CMK (cell line): Measurements from ENCODE around the gene SDC4.

Experiments
- DNase-seq: peaks from one replicate; pipeline ENCODE4 v3.0.0-alpha.2; 2010; ENCODE audit warnings: low read depth

The SDC4 gene

GRCh38 chr20:45347936-45348778 is at the start of gene SDC4:
Gene SDC4 (minus strand): TSS chr20:45348424. CDS start chr20:45348384, 40 bp downstream.
- no peak for DNase-seq

- DNase-seq: no peak
Measured at GRCh38 chr20:45395114-45395415, 46.8 kb upstream of the SDC4 start.

- DNase-seq: no peak
Measured at GRCh38 chr20:45394221-45395113, 46.2 kb upstream of the SDC4 start.

GRCh38 chr20:45392733-45393132 is 44.5 kb upstream of the SDC4 start:
- no peak for DNase-seq

GRCh38 chr20:45391559-45391958 is 43.3 kb upstream of the SDC4 start:
- DNase-seq: no peak

- no peak for DNase-seq
Measured at GRCh38 chr20:45390931-45391330, 42.7 kb upstream of the SDC4 start.

GRCh38 chr20:45387274-45387673 is 39.0 kb upstream of the SDC4 start:
- no peak for DNase-seq

GRCh38 chr20:45378191-45378590 is 30.0 kb upstream of the SDC4 start, which contains the start of gene TP53TG5:
Gene TP53TG5 (minus strand): TSS chr20:45378325. CDS start chr20:45378236, 89 bp downstream.
- no peak for DNase-seq

- no peak for DNase-seq
Measured at GRCh38 chr20:45377269-45377668, 29.0 kb upstream of the SDC4 start.

- no peak for DNase-seq
Measured at GRCh38 chr20:45374966-45375365, 26.7 kb upstream of the SDC4 start.

- DNase-seq: no peak
Measured at GRCh38 chr20:45374101-45374467, 25.9 kb upstream of the SDC4 start.

- DNase-seq: peak; percentile 40
Measured at GRCh38 chr20:45373353-45374100, 25.3 kb upstream of the SDC4 start.

- DNase-seq: no peak
Measured at GRCh38 chr20:45372646-45373352, 24.6 kb upstream of the SDC4 start.

GRCh38 chr20:45372241-45372640 is 24.0 kb upstream of the SDC4 start:
- DNase-seq: no peak

GRCh38 chr20:45370571-45371160 is 22.4 kb upstream of the SDC4 start:
- no peak for DNase-seq

GRCh38 chr20:45368221-45368980 is 20.2 kb upstream of the SDC4 start:
- DNase-seq: no peak

GRCh38 chr20:45367126-45367525 is 18.9 kb upstream of the SDC4 start:
- no peak for DNase-seq

GRCh38 chr20:45366631-45367030 is 18.4 kb upstream of the SDC4 start:
- DNase-seq: no peak

GRCh38 chr20:45366192-45366591 is 18.0 kb upstream of the SDC4 start:
- DNase-seq: no peak

- DNase-seq: no peak
Measured at GRCh38 chr20:45365444-45365970, 17.3 kb upstream of the SDC4 start.
